Effector CD8-positive, alpha-beta T cell (primary cell): ENCODE results near the gene ADGRD2.

Experiments used
- DNase-seq: peaks from one replicate; lab custom pipeline; 2025; lab: John Stamatoyannopoulos, UW

ADGRD2 gene

DNA sequence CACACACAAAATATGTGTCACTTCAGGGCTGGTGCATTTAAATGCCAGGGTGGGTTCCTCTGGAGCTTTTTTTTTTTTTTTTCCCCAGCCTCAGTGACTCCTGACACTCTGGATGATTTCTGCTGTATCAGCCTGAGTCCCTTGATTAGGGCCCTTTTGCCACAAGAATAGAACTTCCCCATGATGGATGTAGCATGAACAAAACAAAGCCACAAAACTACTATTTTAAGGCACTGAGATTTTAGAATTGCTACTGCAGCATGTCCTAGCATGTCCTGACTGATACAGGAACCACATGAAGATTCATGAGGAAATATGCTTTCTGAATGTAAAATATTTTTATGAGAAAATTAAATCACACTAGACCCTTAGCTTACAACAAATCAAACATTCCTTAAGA is 13.9 kb upstream of the ADGRD2 start:
- no peak for DNase-seq

DNA sequence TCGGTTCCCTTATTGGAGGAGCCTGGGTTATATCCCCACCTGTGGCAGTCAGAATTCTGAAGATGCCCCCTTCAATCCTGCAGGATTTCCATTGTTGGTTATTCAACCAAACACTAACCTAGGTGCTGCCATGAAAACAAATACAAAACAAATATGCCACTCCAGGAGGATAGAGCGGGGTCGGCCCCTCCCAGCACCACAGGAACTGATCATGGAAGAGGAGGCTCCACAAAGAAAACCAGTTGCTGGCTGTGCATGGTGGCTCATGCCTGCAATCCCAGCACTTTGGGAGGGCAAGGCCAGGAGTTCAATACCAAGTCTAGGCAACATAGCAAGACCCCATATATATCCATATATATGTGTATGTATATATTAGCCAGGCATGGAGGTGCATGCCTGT is 13.2 kb upstream of the ADGRD2 start:
- no peak for DNase-seq

DNA sequence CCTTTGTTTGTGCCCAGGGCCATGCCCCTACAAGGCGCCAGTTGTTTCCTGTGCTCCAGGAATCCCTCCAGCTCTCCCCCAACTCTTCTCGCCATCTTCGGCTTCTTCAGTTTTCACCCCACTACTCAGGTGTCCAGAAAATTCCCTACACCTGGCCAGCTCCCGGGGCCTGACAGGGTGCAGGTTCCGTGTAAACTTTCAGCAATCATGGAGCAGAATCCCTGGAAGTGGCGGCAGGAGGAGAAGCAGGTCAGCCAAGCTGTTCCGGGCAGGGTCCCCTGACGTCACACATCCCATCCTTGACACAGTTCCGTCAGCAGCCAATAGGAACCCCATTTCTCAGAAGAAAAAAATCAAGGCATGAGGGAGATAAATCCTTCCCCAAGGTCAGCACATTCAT is 12.2 kb upstream of the ADGRD2 start:
- DNase-seq, result no peak

DNA sequence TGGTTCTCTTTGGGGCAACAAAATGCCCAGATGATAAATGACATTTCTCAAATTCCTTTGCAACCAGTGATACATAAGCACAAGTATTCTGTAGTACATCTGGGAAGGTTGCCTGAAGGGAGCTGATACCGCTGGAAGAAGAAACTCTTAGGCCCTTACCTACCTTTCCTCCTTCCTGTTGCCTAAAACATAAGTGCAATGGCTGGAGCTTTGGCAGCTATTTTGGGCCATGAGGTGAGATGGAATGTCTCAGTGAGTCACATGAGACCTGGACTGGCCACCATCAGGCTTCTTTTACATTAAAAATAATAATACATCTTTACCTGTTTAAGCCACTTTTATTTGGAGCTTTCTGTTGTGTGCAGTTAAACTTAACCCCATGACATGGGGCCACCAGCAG is 11.2 kb upstream of the ADGRD2 start:
- no peak for DNase-seq

DNA sequence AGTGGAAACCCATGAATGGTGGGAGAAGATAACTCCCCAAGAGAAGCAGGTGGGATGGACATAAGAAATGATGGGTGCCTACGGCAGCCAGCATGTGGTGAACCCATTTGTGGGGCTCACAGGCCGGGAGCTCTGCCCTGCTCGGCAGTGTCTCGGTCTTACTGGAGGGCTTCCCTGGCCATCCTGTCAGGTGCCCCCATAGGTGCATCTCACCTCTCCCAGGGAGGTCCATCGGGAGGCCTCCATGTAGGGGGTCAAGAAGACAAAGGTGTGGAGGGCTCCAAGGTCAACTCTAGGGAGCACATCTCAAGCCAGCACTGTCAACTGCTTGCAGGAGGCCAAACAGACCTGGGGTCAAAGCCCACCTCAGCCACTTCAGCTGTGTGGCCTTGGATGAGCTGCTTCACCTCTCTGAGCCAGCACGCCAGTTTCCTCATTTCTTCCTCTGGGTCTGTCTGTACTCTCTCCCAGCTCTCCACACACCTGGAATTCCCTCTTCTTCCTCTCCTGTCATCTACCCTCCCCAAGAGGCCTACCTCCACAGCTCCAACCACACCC is 10.5 kb upstream of the ADGRD2 start:
- DNase-seq, result no peak

DNA sequence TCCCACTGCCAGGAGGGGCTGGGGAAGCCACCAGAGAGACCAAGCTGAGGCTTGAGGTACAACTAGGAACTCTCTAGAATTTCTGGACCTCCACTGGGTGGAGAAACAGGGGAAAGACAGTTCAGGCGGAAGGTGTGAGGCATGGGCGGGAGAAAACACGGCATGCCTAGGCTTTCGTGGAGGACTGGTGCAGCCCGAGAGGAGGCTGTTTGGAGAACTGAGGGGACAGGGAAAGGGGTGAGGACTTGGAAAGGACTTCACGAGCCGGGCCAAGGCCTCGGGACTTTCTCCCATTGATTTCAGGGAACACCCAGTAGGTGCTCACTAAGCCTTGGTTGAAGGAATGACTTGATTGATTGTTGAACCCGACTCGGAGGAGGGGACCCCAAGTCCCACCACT is 9.5 kb upstream of the ADGRD2 start:
- no peak for DNase-seq

DNA sequence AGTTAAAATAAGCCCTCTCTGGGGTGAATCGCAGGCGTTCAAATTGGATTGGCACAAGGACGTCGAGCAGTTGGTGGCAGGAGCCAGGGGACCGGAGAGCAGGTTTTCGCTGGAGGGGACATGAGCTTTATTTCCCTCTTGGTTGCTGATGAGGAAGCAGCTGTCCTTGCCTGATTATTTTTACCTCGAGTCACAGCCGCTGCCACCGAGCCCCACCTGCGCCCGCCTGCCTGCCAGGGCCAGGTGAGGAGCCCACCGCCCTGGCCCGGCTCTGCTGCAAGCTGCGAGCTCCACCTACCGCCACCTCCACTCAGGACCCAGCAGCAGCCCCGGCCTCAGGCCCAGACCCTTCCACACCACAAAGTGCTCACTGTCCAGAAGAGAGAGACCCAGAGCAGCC is 9.0 kb upstream of the ADGRD2 start:
- no peak for DNase-seq

DNA sequence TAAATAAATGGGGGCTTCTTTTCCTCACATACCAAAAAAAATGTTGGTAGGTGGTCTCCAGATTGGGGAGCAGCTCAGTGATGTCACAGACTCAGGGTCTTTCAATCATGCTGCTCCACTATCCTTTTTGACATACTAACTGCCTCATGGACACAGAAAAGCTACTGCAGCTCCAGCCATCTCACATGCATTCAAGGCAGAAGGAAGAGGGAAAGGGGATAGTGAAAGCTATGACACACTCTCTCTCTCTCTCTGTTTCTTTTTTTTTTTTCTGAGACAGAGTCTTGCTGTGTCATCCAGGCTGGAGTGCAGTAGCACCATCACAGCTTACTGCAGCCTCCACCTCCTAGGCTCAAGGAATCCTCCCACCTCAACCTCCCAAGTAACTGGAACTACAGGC is 7.9 kb upstream of the ADGRD2 start:
- no peak for DNase-seq

DNA sequence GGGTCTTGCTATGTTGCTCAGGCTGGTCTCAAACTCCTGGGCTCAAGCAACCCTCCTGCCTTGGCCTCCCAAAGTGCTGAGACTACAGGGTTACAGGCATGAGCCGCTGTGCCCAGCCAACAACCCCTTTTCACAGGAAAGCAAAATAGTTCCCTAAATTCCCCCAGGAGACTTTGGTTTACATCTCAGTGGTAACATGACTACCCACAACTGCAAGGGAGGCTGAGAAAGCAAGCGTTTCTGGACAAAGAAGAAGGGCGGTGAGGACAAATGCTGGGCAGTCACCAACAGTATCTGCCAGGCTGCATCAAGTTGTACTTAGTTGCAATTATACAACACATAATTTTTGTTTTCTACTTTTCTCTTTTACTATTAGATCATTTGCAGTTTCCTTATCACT is 7.4 kb upstream of the ADGRD2 start:
- no peak for DNase-seq

DNA sequence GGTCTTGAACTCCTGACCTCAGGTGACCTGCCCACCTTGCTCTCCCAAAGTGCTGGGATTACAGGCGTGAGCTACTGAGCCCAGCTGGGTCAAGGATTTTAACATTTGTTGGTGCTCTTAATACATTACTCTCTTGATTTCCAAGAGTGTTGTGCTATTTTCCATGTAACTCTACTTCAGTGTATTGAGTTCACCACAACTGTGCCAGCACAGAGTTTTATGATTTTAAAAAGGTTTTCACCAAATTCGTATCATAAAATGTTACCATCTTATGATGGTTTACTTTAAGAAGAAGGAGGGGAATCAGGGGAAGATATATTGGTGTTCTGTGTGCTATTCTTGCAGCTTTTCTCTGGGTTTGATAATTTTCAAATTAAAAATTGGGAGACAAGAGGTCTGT is 6.6 kb upstream of the ADGRD2 start:
- no peak for DNase-seq

DNA sequence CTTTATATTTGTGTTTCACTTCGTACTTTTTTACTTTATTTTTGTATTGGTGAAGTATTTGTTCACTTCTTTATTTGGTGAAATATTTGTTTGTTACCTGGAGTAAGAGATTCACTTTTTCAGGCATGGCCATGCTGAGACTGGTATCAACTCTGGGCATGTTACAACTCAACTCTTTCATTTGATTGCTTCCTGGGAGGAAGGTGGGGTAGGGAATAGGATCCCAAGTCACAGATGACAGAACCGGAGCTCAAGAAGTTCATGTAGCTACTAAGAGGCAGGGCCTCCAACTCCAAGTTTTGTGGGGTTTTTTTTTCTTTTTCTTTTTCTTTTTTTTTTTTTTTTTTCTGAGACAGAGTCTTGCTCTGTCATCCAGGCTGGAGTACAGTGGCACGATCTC is 6.1 kb upstream of the ADGRD2 start:
- DNase-seq, result no peak

DNA sequence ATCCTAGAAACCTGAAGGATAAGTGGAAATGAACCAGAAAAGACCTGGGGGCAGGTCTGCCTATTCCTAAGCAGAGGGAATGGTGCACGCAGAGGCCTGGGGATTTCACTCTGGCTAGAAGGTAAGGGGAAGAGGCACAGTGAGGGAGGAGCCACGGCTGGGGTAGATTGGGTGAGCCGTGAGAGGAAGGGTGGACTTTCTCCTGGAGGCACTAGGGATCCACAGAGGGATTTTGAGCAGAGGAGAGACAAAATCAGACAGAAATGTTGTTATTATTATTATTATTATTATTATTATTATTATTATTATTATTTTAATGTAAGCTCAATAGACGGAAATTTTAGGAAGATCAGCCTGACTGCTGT is 3.0 kb upstream of the ADGRD2 start:
- no peak for DNase-seq

DNA sequence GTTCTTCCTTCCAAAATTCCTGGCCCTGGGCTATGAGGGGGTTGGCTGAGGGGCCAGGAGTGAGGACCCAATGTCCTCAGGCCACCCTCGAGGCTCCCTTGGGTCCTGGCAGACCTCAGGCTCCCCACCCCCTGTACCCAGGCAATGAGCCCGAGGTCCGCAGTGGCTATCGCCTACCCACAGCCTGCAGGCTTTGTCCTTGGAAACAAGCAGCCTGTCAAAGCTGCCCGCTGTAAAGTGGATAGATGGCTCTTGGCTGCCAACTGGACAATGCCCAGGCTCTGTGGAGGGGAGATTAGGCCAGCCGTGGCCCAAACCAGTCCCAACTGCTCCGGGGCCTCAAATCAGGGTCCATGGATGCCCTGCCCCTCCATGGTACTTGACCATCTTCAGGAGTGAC is 2.2 kb upstream of the ADGRD2 start:
- no peak for DNase-seq

DNA sequence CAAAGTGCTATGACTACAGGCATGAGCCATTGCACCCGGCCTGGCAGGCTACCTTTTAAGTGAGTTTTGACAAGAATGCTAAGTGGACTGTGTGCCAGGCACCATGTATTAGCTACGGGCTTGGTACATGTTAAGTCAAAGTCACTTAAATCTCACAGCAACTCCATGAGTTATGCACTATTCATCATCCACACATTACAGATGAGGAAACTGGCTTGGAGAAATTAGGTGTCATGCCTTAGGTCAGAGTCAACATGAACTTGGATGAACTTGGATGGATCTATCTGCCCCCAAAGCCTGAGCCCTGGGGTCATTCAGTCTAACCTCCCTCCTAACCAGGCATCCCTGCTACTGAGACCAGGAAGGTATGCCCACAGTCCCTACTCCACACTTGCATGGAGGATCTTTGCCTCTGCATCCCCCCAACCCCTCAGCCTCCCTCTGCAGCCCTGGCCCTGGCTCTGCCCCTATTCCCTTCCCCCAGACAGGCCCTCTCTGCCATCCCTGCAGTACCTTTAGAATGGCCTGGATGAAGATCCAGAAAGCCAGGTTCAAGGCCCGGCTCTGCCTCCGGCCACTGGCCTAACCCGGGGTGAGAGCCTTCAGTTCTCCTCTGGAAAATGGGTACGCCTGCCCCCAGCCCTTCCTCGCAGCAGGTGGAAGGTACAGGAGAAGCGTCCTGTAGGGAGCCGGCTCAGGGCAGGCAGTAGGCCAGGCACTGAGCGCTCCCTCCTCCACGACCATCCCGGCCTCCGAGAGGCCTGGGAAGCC is 685 bp upstream of the ADGRD2 start:
- DNase-seq, result no peak

DNA sequence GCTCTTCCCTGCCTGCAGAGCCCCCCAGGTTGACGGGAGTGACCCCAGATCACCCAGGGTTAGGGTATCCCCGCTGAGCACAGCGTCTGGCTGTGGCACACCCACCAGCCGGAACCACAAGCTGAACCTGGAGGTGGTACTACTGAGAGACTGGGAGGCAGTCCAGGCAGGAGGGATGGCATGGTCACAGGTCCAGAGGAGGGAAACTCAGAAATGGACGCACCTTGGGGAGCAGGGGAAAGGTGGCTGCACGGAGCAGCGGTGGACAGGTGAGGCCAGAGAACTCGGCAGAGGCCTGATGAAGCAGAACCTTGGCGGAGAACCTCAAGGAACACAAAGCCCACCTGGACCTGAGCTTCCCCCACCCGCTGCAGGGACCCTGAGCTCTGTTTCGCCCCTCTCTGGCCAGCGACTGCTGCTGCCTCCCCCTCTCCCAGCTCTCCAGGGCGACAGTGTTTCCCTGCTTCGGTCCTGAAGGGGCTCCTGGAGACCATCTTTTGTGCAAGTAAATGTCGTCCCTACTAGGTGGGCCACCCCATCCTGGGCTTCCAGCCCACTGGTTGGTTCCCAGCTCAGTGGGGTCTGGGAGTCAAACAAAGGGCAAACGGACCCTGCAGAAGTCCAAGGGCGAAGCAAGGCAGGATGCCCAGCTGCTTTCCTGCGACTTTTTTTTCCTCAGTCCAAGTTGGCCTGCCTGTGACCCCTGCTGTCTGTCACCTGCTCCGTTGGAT is 845 bp downstream of the ADGRD2 start:
- DNase-seq, result no peak

DNA sequence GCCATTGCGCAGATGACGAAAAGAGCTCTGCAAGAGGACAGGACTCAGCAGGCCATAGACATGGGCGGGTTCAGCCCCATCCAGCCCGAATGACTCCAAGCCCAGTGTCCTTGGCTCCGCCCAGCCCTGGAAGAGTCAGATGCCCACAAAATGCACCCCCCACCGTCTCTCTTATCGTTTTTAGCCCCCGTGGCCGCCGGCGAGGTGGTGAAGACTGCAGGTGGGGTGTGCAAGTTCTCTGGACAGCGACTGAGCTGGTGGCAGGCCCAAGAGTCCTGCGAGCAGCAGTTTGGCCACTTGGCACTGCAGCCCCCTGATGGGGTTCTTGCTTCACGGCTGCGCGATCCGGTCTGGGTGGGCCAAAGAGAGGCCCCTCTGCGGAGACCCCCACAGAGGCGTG is 2.1 kb downstream of the ADGRD2 start:
- DNase-seq, result no peak

DNA sequence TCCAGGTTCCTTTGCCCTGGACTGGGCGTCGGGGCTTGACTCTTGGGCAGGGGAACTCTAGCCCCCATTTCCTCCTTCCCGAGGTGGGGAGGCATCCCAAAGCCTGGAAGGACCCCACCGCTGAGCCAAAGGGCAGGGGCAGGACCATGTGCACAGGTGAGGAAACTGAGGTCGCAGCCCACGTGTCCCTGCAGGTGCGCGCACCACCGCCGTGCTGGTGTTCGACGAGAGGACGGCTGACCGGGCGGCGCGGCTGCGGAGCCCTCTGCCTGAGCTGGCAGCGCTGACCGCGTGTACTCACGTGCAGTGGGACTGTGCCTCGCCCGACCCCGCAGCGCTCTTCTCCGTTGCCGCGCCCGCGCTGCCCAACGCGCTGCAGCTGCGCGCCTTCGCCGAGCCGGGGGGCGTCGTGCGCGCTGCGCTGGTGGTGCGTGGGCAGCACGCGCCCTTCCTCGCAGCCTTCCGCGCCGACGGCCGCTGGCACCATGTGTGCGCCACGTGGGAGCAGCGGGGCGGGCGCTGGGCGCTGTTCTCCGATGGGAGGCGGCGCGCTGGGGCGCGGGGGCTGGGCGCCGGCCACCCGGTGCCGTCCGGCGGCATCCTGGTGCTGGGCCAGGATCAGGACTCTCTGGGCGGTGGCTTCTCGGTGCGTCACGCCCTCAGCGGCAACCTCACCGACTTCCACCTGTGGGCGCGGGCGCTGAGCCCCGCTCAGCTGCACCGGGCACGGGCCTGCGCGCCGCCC is 2.8 kb downstream of the ADGRD2 start:
- no peak for DNase-seq

DNA sequence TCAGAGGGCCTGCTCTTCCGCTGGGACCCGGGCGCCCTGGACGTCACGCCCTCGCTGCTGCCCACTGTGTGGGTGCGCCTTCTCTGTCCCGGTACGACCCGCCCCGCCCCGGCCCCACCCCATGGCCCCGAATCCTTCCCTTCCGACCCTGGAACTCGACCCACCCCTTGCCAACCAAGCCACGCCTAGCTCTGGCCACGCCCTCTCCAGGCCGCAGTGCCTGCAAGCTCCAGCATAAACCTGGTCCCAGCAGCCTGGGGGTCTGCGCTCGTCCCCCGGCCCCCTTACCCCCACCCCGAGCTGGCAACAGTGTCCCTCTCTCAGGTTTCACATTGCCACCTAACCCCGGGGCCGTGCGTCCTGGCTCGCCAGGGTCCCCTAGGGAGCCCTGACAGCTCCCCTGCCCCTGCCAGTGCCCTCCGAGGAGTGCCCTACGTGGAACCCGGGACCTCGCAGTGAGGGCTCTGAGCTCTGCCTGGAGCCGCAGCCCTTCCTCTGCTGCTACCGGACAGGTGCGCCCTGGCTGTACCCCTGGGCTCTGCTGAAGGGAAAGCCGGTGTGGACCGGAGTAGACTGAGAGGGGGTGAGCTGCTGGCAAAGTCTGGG is 3.4 kb downstream of the ADGRD2 start:
- no peak for DNase-seq

DNA sequence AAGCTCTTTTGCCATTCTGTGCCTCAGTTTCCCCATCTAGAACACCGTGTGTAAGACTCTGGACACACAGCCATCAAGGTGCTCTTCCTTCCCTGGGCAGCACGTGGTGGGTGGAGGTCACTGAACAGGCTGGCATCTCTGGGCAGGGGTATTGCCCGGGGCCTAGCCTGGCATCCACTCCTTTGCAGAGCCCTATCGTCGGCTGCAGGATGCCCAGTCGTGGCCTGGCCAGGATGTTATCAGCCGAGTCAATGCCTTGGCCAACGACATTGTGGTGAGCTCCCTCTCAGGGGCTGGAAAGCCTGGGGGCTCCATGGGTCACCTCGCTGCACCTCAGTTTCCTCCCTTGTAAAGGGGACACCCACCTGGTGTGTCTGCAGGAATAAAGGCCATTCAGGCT is 4.0 kb downstream of the ADGRD2 start:
- DNase-seq, result no peak

DNA sequence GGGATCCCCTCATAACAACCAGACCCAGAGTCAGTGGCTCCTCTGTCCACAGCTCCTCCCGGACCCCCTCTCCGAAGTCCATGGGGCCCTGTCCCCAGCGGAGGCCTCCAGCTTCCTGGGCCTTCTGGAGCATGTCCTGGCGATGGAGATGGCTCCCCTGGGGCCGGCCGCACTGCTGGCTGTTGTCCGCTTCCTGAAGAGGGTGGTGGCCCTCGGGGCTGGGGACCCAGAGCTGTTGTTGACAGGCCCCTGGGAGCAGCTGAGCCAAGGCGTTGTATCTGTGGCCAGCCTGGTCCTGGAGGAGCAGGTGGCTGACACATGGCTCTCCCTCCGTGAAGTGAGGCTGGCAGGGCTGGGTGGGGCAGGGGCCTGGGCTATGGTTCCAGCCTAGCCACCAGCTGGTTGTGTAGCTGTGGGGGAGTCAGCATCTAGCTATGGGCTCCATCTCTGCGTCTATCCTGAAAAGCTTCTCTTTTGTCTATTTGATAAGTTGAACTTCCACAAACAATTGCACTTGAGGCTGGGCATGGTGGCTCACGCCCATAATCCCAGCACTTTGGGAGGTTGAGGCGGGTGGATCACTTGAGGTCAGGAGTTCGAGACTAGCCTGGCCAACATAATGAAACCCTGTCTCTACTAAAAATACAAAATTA is 4.7 kb downstream of the ADGRD2 start:
- no peak for DNase-seq

DNA sequence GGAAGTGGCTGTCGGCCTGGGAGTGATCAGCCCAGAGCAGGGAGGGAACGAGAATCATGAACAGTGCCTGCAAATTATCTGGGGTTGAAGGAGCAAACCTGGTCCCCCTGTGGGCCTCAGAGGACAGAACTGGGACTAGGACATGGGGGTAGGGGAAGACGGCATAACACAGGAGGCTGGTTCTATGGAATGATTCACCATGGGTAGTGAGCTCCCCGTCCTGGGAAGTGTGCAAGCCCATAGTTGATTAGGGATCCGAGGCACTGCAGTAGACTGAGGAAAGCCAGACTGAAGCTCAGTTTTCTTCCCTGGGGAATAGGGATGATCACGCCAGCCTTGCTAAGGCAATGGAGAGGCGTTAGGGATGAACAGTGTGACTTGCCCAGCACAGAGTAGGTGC is 5.6 kb downstream of the ADGRD2 start:
- no peak for DNase-seq
